OCI-LY3 (cell line): ENCODE results near the gene SNX25.

Source experiments
- EZH2phosphoT487 ChIP-seq: fragments of 200-600 bp; shearing (Covaris generic); IDR thresholded peaks from 2 replicates; pipeline ENCODE4 v1.6.1; 2018; ENCODE audit warnings: antibody characterized with exemption, mixed run types, low read depth
- TF ChIP-seq, protein P1 (sequence below): fragments of 200-600, 300-600 bp; sonication (generic); IDR thresholded peaks from 2 replicates; pipeline ENCODE4 v1.5.1; 2014; ENCODE audit warnings: antibody characterized with exemption, low read length, low read depth

DNA sequence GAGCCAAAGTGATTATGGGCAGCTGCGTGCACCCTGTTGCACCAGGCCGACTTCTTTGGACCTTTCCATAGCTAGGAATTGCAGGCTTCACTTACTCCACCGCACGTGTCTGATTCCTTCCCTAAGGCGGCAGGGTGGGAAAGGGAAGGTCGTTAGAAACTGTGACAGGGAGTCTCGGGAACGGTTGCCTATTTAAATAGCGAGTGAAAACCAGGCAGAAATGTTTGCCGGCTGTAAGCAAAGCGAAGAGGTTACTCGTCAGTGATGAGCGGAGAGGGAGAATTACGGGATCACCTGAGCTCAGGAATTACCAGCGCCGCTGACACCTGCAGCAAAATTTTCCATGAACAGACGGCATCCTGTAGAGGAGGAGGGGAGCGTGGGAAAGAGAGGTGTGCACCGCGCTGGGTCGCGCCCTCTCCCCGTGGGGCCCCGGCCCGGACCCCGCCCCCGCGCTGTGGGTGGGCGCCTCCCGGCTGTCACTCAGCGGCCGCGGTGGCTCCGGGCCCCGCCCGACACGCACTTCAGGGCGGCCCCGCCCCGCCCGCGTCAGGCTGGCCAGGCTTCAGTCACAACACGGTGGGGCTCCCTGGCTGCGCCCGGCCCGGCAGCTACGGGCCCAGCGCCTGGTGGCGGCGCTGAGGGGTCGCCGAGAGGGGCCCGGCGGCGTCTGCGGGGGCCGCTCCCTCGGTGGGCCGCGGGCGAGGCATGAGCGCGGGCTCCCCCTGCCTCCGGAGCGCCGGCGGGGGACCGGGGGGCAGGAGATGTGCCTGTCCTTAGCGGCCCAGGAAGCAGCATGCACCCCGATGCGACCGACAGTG lies at the start of gene SNX25:
- TF ChIP-seq, protein P1, sequence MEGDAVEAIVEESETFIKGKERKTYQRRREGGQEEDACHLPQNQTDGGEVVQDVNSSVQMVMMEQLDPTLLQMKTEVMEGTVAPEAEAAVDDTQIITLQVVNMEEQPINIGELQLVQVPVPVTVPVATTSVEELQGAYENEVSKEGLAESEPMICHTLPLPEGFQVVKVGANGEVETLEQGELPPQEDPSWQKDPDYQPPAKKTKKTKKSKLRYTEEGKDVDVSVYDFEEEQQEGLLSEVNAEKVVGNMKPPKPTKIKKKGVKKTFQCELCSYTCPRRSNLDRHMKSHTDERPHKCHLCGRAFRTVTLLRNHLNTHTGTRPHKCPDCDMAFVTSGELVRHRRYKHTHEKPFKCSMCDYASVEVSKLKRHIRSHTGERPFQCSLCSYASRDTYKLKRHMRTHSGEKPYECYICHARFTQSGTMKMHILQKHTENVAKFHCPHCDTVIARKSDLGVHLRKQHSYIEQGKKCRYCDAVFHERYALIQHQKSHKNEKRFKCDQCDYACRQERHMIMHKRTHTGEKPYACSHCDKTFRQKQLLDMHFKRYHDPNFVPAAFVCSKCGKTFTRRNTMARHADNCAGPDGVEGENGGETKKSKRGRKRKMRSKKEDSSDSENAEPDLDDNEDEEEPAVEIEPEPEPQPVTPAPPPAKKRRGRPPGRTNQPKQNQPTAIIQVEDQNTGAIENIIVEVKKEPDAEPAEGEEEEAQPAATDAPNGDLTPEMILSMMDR = no peak
- no peak for TF ChIP-seq EZH2phosphoT487
